Effector memory CD4-positive, alpha-beta T cell (primary cell): ENCODE results near the gene PIP5K1B.

Source experiments
- DNase-seq, 3 donors: peaks; one replicate each; pipeline ENCODE4 v3.0.0-alpha.2; 2020
- H3K27ac ChIP-seq: 2 replicates; pipeline ENCODE4 v1.7.0; 2013; ENCODE audit warnings: mild to moderate bottlenecking, low read length, moderate library complexity; ENCODE audit not compliant: insufficient read depth, poor library complexity, severe bottlenecking
- H3K27me3 ChIP-seq: replicated peaks from 2 replicates; pipeline ENCODE4 v1.7.0; 2013; ENCODE audit warnings: mild to moderate bottlenecking, low read length; ENCODE audit not compliant: insufficient read depth, control insufficient read depth, poor library complexity, severe bottlenecking
- H3K36me3 ChIP-seq: 2 replicates; pipeline ENCODE4 v1.7.0; 2013; ENCODE audit warnings: mild to moderate bottlenecking, low read length, moderate library complexity; ENCODE audit not compliant: control insufficient read depth, insufficient read depth
- H3K4me1 ChIP-seq: 2 replicates; pipeline ENCODE4 v1.7.0; 2013; ENCODE audit warnings: low read length, mild to moderate bottlenecking; ENCODE audit not compliant: control insufficient read depth, insufficient read depth, poor library complexity, severe bottlenecking
- H3K4me3 ChIP-seq: 2 replicates; pipeline ENCODE4 v1.7.0; 2013; ENCODE audit warnings: low read length, low read depth, mild to moderate bottlenecking; ENCODE audit not compliant: insufficient read depth, poor library complexity, severe bottlenecking
- H3K9me3 ChIP-seq: 2 replicates; pipeline ENCODE4 v1.7.0; 2013; ENCODE audit warnings: mild to moderate bottlenecking, low read length, moderate library complexity; ENCODE audit not compliant: control insufficient read depth

The PIP5K1B gene

GRCh38 chr9:68706363-68707201 is 1.5 kb downstream of the PIP5K1B start:
- Histone ChIP-seq H3K27me3 (peaks cover 17% of the 10 kb centered on the region), H3K27ac (no peak overlapping the region), H3K4me3 (no peak overlapping the region), H3K4me1 (peaks cover 4% of the 10 kb centered on the region), H3K9me3 (no peaks in the 10 kb centered on the region), H3K36me3 (no peaks in the 10 kb centered on the region)
- no peak for DNase-seq

- no peaks in the 10 kb centered on the region for H3K36me3 ChIP-seq
- H3K27me3 ChIP-seq = peaks cover 17% of the 10 kb centered on the region
- no peak overlapping the region for H3K4me3 ChIP-seq
- no peak for DNase-seq
- no peak overlapping the region for H3K27ac ChIP-seq
- no peaks in the 10 kb centered on the region for H3K9me3 ChIP-seq
- H3K4me1 ChIP-seq = peaks cover 4% of the 10 kb centered on the region
Observed at GRCh38 chr9:68707801-68708488, 2.9 kb downstream of the PIP5K1B start.

- DNase-seq = no peak
- peaks cover 4% of the 10 kb centered on the region for H3K4me1 ChIP-seq
- H3K36me3 ChIP-seq = no peaks in the 10 kb centered on the region
- no peaks in the 10 kb centered on the region for H3K9me3 ChIP-seq
- no peak overlapping the region for H3K27ac ChIP-seq
- no peak overlapping the region for H3K4me3 ChIP-seq
- peaks cover 17% of the 10 kb centered on the region for H3K27me3 ChIP-seq
Observed at GRCh38 chr9:68708513-68708912, 3.5 kb downstream of the PIP5K1B start.

- H3K4me1 ChIP-seq = peaks cover 4% of the 10 kb centered on the region
- DNase-seq = no peak
- no peak overlapping the region for H3K27ac ChIP-seq
- H3K36me3 ChIP-seq = no peaks in the 10 kb centered on the region
- H3K9me3 ChIP-seq = no peaks in the 10 kb centered on the region
- peaks cover 17% of the 10 kb centered on the region for H3K27me3 ChIP-seq
- H3K4me3 ChIP-seq = no peak overlapping the region
Observed at GRCh38 chr9:68709291-68710110, 4.5 kb downstream of the PIP5K1B start.

GRCh38 chr9:68710111-68710471 is 5.1 kb downstream of the PIP5K1B start:
- Histone ChIP-seq H3K4me3 (no peak overlapping the region), H3K27ac (no peak overlapping the region), H3K36me3 (no peaks in the 10 kb centered on the region), H3K27me3 (peaks cover 17% of the 10 kb centered on the region), H3K9me3 (no peaks in the 10 kb centered on the region), H3K4me1 (peaks cover 4% of the 10 kb centered on the region)
- no peak for DNase-seq

GRCh38 chr9:68711281-68711680 is 6.2 kb downstream of the PIP5K1B start:
- Histone ChIP-seq H3K4me3 (no peak overlapping the region), H3K9me3 (no peaks in the 10 kb centered on the region), H3K4me1 (no peaks in the 10 kb centered on the region), H3K27ac (no peak overlapping the region), H3K27me3 (peaks cover 10% of the 10 kb centered on the region), H3K36me3 (no peaks in the 10 kb centered on the region)
- DNase-seq = no peak

GRCh38 chr9:68711932-68712331 is 6.9 kb downstream of the PIP5K1B start:
- no peak overlapping the region for H3K4me3 ChIP-seq
- H3K27me3 ChIP-seq = peaks cover 8% of the 10 kb centered on the region
- no peaks in the 10 kb centered on the region for H3K4me1 ChIP-seq
- no peaks in the 10 kb centered on the region for H3K36me3 ChIP-seq
- DNase-seq = no peak
- H3K9me3 ChIP-seq = no peaks in the 10 kb centered on the region
- no peak overlapping the region for H3K27ac ChIP-seq

- Histone ChIP-seq H3K36me3 (no peaks in the 10 kb centered on the region), H3K9me3 (no peaks in the 10 kb centered on the region), H3K27ac (no peak overlapping the region), H3K4me3 (no peak overlapping the region), H3K27me3 (no peaks in the 10 kb centered on the region), H3K4me1 (no peaks in the 10 kb centered on the region)
- DNase-seq = no peak
Observed at GRCh38 chr9:68714416-68715180, 9.6 kb downstream of the PIP5K1B start.

- Histone ChIP-seq H3K27me3 (no peaks in the 10 kb centered on the region), H3K4me1 (no peaks in the 10 kb centered on the region), H3K4me3 (no peak overlapping the region), H3K27ac (no peak overlapping the region), H3K36me3 (no peaks in the 10 kb centered on the region), H3K9me3 (no peaks in the 10 kb centered on the region)
- no peak for DNase-seq
Observed at GRCh38 chr9:68715181-68715456, 10.1 kb downstream of the PIP5K1B start.
